Naive thymus-derived CD4-positive, alpha-beta T cell (primary cell): Measurements from ENCODE around the gene PSMD3. TPM values are rescaled to one million over a fixed set of nuclear protein-coding genes. Genes with fewer than 3 reads are reported as not detected.

Source experiments
- ATAC-seq: fragments of 150-1000 bp; cut with Tn5 transposase; 2 replicates; pipeline ENCODE4 v1.10.0; 2021; ENCODE audit warnings: mild to moderate bottlenecking, moderate library complexity
- CTCF ChIA-PET: fragments of 350-600 bp; sonication (Branson Sonifier 250); formaldehyde crosslinking; loops from one replicate; lab custom pipeline; 2021; ENCODE audit warnings: antibody characterized with exemption; lab: Charles Lee
- POLR2A ChIA-PET: fragments of 350-600 bp; sonication (Branson Sonifier 250); formaldehyde crosslinking; loops from one replicate; lab custom pipeline; 2021; ENCODE audit warnings: antibody characterized with exemption, inconsistent platforms; lab: Charles Lee
- DNase-seq, 9 donors: peaks; one replicate each; pipeline versions ENCODE4 v3.0.0 to v3.0.0-alpha.2; 2020 to 2022; ENCODE audit warnings: mixed read lengths in 1 of 9
- H3K27ac ChIP-seq: one replicate; pipeline ENCODE4 v1.7.0; 2013; ENCODE audit warnings: mild to moderate bottlenecking, low read depth, low read length, moderate library complexity
- H3K27me3 ChIP-seq, 2 donors: one replicate each; pipeline ENCODE4 v1.7.0; 2013; ENCODE audit warnings: low read length in 2 of 2, mild to moderate bottlenecking in 2 of 2, moderate library complexity in 2 of 2; ENCODE audit not compliant: control insufficient read depth in 2 of 2, insufficient read depth in 2 of 2
- H3K36me3 ChIP-seq, 3 experiments: 1 replicate in 2 of 3; 2 replicates in 1 of 3; pipeline ENCODE4 v1.7.0; 2013; ENCODE audit warnings: low read length in 3 of 3, mild to moderate bottlenecking in 3 of 3, moderate library complexity in 1 of 3; ENCODE audit not compliant: insufficient read depth in 3 of 3, control insufficient read depth in 2 of 3
- H3K4me1 ChIP-seq, 2 donors: one replicate each; pipeline ENCODE4 v1.7.0; 2013; ENCODE audit warnings: low read length in 2 of 2, mild to moderate bottlenecking in 2 of 2, moderate library complexity in 1 of 2; ENCODE audit not compliant: control insufficient read depth in 2 of 2, insufficient read depth in 2 of 2
- H3K4me3 ChIP-seq: 2 replicates; pipeline ENCODE4 v1.7.0; 2013; ENCODE audit warnings: mild to moderate bottlenecking, low read length
- H3K9me3 ChIP-seq, 3 experiments: 1 replicate in 2 of 3; 2 replicates in 1 of 3; pipeline ENCODE4 v1.7.0; 2013; ENCODE audit warnings: low read length in 3 of 3; ENCODE audit not compliant: control insufficient read depth in 2 of 3
- H3K27ac Mint-ChIP-seq, 9 donors: one replicate each; pipeline ENCODE4 v1.8.0; 2020 to 2022; ENCODE audit warnings: mixed read lengths in 9 of 9, mild to moderate bottlenecking in 8 of 9, moderate library complexity in 5 of 9, inconsistent platforms in 2 of 9
- H3K27me3 Mint-ChIP-seq, 5 donors: one replicate each; pipeline ENCODE4 v1.8.0; 2021 to 2022; ENCODE audit warnings: mixed read lengths in 5 of 5, mild to moderate bottlenecking in 1 of 5
- H3K36me3 Mint-ChIP-seq, 5 donors: one replicate each; pipeline ENCODE4 v1.8.0; 2020 to 2022; ENCODE audit warnings: mixed read lengths in 5 of 5, mild to moderate bottlenecking in 3 of 5, inconsistent platforms in 1 of 5
- H3K4me1 Mint-ChIP-seq, 7 donors: one replicate each; pipeline ENCODE4 v1.8.0; 2020 to 2022; ENCODE audit warnings: mixed read lengths in 7 of 7, mild to moderate bottlenecking in 3 of 7, inconsistent platforms in 1 of 7
- H3K4me3 Mint-ChIP-seq, 10 donors: one replicate each; pipeline ENCODE4 v1.8.0; 2020 to 2022; ENCODE audit warnings: mild to moderate bottlenecking in 10 of 10, mixed read lengths in 10 of 10, moderate library complexity in 6 of 10, inconsistent platforms in 2 of 10
- H3K9me3 Mint-ChIP-seq, 11 donors: one replicate each; pipeline ENCODE4 v1.8.0; 2020 to 2022; ENCODE audit warnings: mixed read lengths in 11 of 11, mild to moderate bottlenecking in 4 of 11, inconsistent platforms in 1 of 11, moderate library complexity in 1 of 11
- intact Hi-C, 2 donors: fragments of 100-400 bp; cut with micrococcal nuclease; formaldehyde crosslinking; loops; one replicate each; pipeline ENCODE4 v1.15.1; 2023
- polyA plus RNA-seq, 2 donors: library from polyadenylated mRNA; unstranded; fragments of 300-500 nt; fragmentation: Illumina TruSeq; gene quantifications; one replicate each; pipeline ENCODE4 v1.2.3, GENCODE V29; 2021
- total RNA-seq, 6 experiments: library from RNA in 5 of 6; stranded (reverse) in 5 of 6; gene quantifications; 1 replicate in 5 of 6; 2 replicates in 1 of 6; pipeline ENCODE4 v1.2.3 and lab custom pipeline; 2021 to 2026

Gene PSMD3
- total and polyA plus RNA-seq, 7 experiments from 2014 or later = 44.6 to 111 (median 66.5) TPM

GRCh38 chr17:39949028-39949427, 31.6 kb upstream of the PSMD3 start:
- peak overlapping the region in 5 of 9 donors; percentile 20 to 70 (median 53) for H3K27ac Mint-ChIP-seq
- H3K4me1 ChIP-seq = peaks cover 5 to 18% of the 10 kb centered on the region in 2 donors
- H3K4me3 Mint-ChIP-seq = no peak overlapping the region
- ChIA-PET CTCF (no interaction called here), POLR2A (no interaction called here)
- DNase-seq (no peak), ATAC-seq (no peak)
- no peak overlapping the region for H3K27ac ChIP-seq
- intact Hi-C loops = no loop called here
- H3K4me1 Mint-ChIP-seq = peaks cover 5 to 42% (median 33%) of the 10 kb centered on the region in 7 donors
- no peaks in the 10 kb centered on the region for H3K9me3 ChIP-seq
- H3K36me3 ChIP-seq = no peaks in the 10 kb centered on the region
- H3K9me3 Mint-ChIP-seq = no peaks in the 10 kb centered on the region
- no peaks in the 10 kb centered on the region for H3K27me3 ChIP-seq
- H3K4me3 ChIP-seq = no peak overlapping the region
- peaks cover 0 to 7% (median 0%) of the 10 kb centered on the region in 5 donors for H3K27me3 Mint-ChIP-seq
- H3K36me3 Mint-ChIP-seq = no peaks in the 10 kb centered on the region

GRCh38 chr17:39950871-39951348, 29.7 kb upstream of the PSMD3 start:
- ChIA-PET POLR2A (interaction anchor here (0.6 to 1.4 kb wide), 2 partner anchors 30 to 35 kb away, joined by 3 to 4 read pairs; partner anchors contain the start of gene PSMD3), CTCF (no interaction called here)
- Mint-ChIP-seq H3K36me3 (no peaks in the 10 kb centered on the region), H3K4me1 (peaks cover 5 to 48% (median 33%) of the 10 kb centered on the region in 7 donors), H3K4me3 (no peak overlapping the region), H3K9me3 (no peaks in the 10 kb centered on the region), H3K27ac (peak overlapping the region in 1 of 9 donors; percentile 50), H3K27me3 (peaks cover 0 to 7% (median 0%) of the 10 kb centered on the region in 5 donors)
- Histone ChIP-seq H3K4me1 (peaks cover 5 to 18% of the 10 kb centered on the region in 2 donors), H3K27me3 (no peaks in the 10 kb centered on the region), H3K4me3 (no peak overlapping the region), H3K9me3 (no peaks in the 10 kb centered on the region), H3K36me3 (no peaks in the 10 kb centered on the region), H3K27ac (no peak overlapping the region)
- DNase-seq = no peak
- intact Hi-C loops = no loop called here
- no peak for ATAC-seq

- ATAC-seq = no peak
- Mint-ChIP-seq H3K27me3 (peaks cover 0 to 7% (median 0%) of the 10 kb centered on the region in 5 donors), H3K9me3 (no peaks in the 10 kb centered on the region), H3K4me3 (peak overlapping the region; percentile 60 to 81 (median 74)), H3K27ac (peak overlapping the region in 7 of 9 donors; percentile 14 to 84 (median 48)), H3K4me1 (peaks cover 5 to 48% (median 33%) of the 10 kb centered on the region in 7 donors), H3K36me3 (no peaks in the 10 kb centered on the region)
- CTCF ChIA-PET = no interaction called here
- POLR2A ChIA-PET = interaction anchor here (1.4 to 2.7 kb wide), 2 partner anchors 25 to 28 kb away, joined by 3 to 13 read pairs; partner anchors contain the start of genes LRRC3C, ORMDL3 and PSMD3
- peak overlapping the region; percentile 38 for H3K27ac ChIP-seq
- H3K4me1 ChIP-seq = peaks cover 5 to 18% of the 10 kb centered on the region in 2 donors
- no peaks in the 10 kb centered on the region for H3K27me3 ChIP-seq
- DNase-seq = peak in 2 of 9 donors; percentile 8 to 15
- peak overlapping the region; percentile 68 for H3K4me3 ChIP-seq
- intact Hi-C loops = loop anchor here in 1 of 2 donors (1.0 to 2.0 kb wide), 3 partner anchors 25 to 329 kb away; partner anchors contain the start of genes LRRC3C and ORMDL3
- no peaks in the 10 kb centered on the region for H3K36me3 ChIP-seq
- H3K9me3 ChIP-seq = no peaks in the 10 kb centered on the region
These were observed 28.5 kb upstream of the PSMD3 start for GRCh38 chr17:39951924-39952679.

- Mint-ChIP-seq H3K27ac (peak overlapping the region; percentile 28 to 87 (median 72)), H3K9me3 (no peaks in the 10 kb centered on the region), H3K27me3 (peaks cover 0 to 7% (median 0%) of the 10 kb centered on the region in 5 donors), H3K4me3 (peak overlapping the region; percentile 68 to 93 (median 82)), H3K4me1 (peaks cover 1 to 43% (median 27%) of the 10 kb centered on the region in 7 donors), H3K36me3 (no peaks in the 10 kb centered on the region)
- ChIA-PET CTCF (interaction anchor here (1.0 kb wide), 1 partner anchor 25 kb away, joined by 3 read pairs; the partner anchor contains the start of genes LRRC3C and ORMDL3), POLR2A (interaction anchor here (0.6 to 3.6 kb wide), 5 partner anchors 11 to 265 kb away, joined by 3 to 21 read pairs (median 4); partner anchors contain the start of genes LRRC3C, ORMDL3, PGAP3 and PSMD3)
- Histone ChIP-seq H3K27ac (peak overlapping the region; percentile 74), H3K36me3 (no peaks in the 10 kb centered on the region), H3K27me3 (no peaks in the 10 kb centered on the region), H3K9me3 (no peaks in the 10 kb centered on the region), H3K4me1 (peaks cover 5 to 18% of the 10 kb centered on the region in 2 donors), H3K4me3 (peak overlapping the region; percentile 71)
- DNase-seq (peak; percentile 81 to 98 (median 90)), ATAC-seq (peak; percentile 94)
- intact Hi-C loops = loop anchor here (1.0 to 2.0 kb wide), 8 partner anchors 26 to 330 kb away; partner anchors contain the start of genes PSMD3 (in 2 of the 2), LRRC3C (in 1 of the 2), MIEN1 (in 1 of the 2) and ORMDL3 (in 1 of the 2)
These were observed 27.7 kb upstream of the PSMD3 start for GRCh38 chr17:39952680-39953470.

- Mint-ChIP-seq H3K9me3 (no peaks in the 10 kb centered on the region), H3K4me1 (peaks cover 0 to 40% (median 23%) of the 10 kb centered on the region in 7 donors), H3K36me3 (no peaks in the 10 kb centered on the region), H3K4me3 (peak overlapping the region; percentile 68 to 93 (median 82)), H3K27ac (peak overlapping the region; percentile 28 to 87 (median 72)), H3K27me3 (peaks cover 0 to 11% (median 0%) of the 10 kb centered on the region in 5 donors)
- H3K9me3 ChIP-seq = no peaks in the 10 kb centered on the region
- no peak for ATAC-seq
- POLR2A ChIA-PET = interaction anchor here (0.6 to 3.6 kb wide), 7 partner anchors 11 to 279 kb away, joined by 3 to 21 read pairs (median 3); partner anchors contain the start of genes LRRC3C, ORMDL3, PGAP3 and PSMD3
- peaks cover 5 to 18% of the 10 kb centered on the region in 2 donors for H3K4me1 ChIP-seq
- peak overlapping the region; percentile 74 for H3K27ac ChIP-seq
- CTCF ChIA-PET = interaction anchor here (1.0 kb wide), 1 partner anchor 26 kb away, joined by 3 read pairs; the partner anchor contains the start of genes LRRC3C and ORMDL3
- intact Hi-C loops = loop anchor here (1.0 to 2.0 kb wide), 7 partner anchors 27 to 331 kb away; partner anchors contain the start of genes PSMD3 (in 2 of the 2) and MIEN1 (in 1 of the 2)
- peak overlapping the region; percentile 71 for H3K4me3 ChIP-seq
- no peaks in the 10 kb centered on the region for H3K27me3 ChIP-seq
- no peak for DNase-seq
- H3K36me3 ChIP-seq = no peaks in the 10 kb centered on the region
These were observed 27.1 kb upstream of the PSMD3 start for GRCh38 chr17:39953471-39953888.
